HG03378 (cell line): ENCODE data around the gene NLRP7.
"Not testable (repeated sequence)": the region's sequence is repeated elsewhere in the genome, so short reads cannot be mapped to it uniquely, and the experiment has no call there.

Experiments used
- ATAC-seq: cut with Tn5 transposase; IDR thresholded peaks from one replicate; pipeline ENCODE4 v1.9.1; 2021; ENCODE audit warnings: mild to moderate bottlenecking, moderate library complexity; ENCODE audit not compliant: unreplicated experiment

Gene NLRP7

GRCh38 chr19:54947381-54947780 lies at the start of gene NLRP7:
Gene NLRP7 (minus strand): TSS chr19:54947530.
- no peak for ATAC-seq

- no peak for ATAC-seq
These were observed 48.2 kb upstream of the NLRP7 start for GRCh38 chr19:54995561-54995960.

- not testable (repeated sequence) for ATAC-seq
These were observed 42.2 kb upstream of the NLRP7 start for GRCh38 chr19:54989531-54989930.

- ATAC-seq, result not testable (repeated sequence)
These were observed 35.2 kb upstream of the NLRP7 start for GRCh38 chr19:54982562-54982961.

GRCh38 chr19:54973229-54974090 lies 26.1 kb upstream of the NLRP7 start:
- not testable (repeated sequence) for ATAC-seq

GRCh38 chr19:54971446-54971845 lies 24.1 kb upstream of the NLRP7 start:
- ATAC-seq, result not testable (repeated sequence)

GRCh38 chr19:54969647-54970046 lies 22.3 kb upstream of the NLRP7 start:
- ATAC-seq, result no peak

- ATAC-seq, result no peak
These were observed 20.3 kb upstream of the NLRP7 start for GRCh38 chr19:54967611-54968010.

GRCh38 chr19:54965055-54965454 lies 17.7 kb upstream of the NLRP7 start:
- not testable (repeated sequence) for ATAC-seq

GRCh38 chr19:54959840-54960239 lies 12.5 kb upstream of the NLRP7 start:
- no peak for ATAC-seq

- no peak for ATAC-seq
These were observed 8.0 kb upstream of the NLRP7 start for GRCh38 chr19:54955376-54955775.

- not testable (repeated sequence) for ATAC-seq
These were observed 6.0 kb upstream of the NLRP7 start for GRCh38 chr19:54953345-54953713.

GRCh38 chr19:54952591-54953344 lies 5.4 kb upstream of the NLRP7 start:
- no peak for ATAC-seq

- ATAC-seq, result not testable (repeated sequence)
These were observed 3.2 kb upstream of the NLRP7 start for GRCh38 chr19:54950580-54950979.

- no peak for ATAC-seq
These were observed 2.1 kb upstream of the NLRP7 start for GRCh38 chr19:54949412-54949811.

GRCh38 chr19:54943772-54944361 lies 3.5 kb downstream of the NLRP7 start:
- not testable (repeated sequence) for ATAC-seq

GRCh38 chr19:54939538-54939937 lies 7.8 kb downstream of the NLRP7 start:
- not testable (repeated sequence) for ATAC-seq

- no peak for ATAC-seq
These were observed 8.4 kb downstream of the NLRP7 start for GRCh38 chr19:54938906-54939305.

- no peak for ATAC-seq
These were observed 9.4 kb downstream of the NLRP7 start for GRCh38 chr19:54937926-54938325.

GRCh38 chr19:54928299-54928698 lies 19.0 kb downstream of the NLRP7 start:
- no peak for ATAC-seq

GRCh38 chr19:54923276-54923675 lies 24.1 kb downstream of the NLRP7 start:
- no peak for ATAC-seq

- no peak for ATAC-seq
These were observed 26.2 kb downstream of the NLRP7 start for GRCh38 chr19:54921082-54921481.
